ENCODE data around the gene UBE2L3. TPM values are rescaled to one million over a fixed set of nuclear protein-coding genes. Genes with fewer than 3 reads are reported as not detected.

The UBE2L3 gene
- 60.6 to 77.4 TPM (median 62.9 TPM) in 5 replicates for total RNA-seq (2022; extraction: Qiagen RNA extraction)

DNA sequence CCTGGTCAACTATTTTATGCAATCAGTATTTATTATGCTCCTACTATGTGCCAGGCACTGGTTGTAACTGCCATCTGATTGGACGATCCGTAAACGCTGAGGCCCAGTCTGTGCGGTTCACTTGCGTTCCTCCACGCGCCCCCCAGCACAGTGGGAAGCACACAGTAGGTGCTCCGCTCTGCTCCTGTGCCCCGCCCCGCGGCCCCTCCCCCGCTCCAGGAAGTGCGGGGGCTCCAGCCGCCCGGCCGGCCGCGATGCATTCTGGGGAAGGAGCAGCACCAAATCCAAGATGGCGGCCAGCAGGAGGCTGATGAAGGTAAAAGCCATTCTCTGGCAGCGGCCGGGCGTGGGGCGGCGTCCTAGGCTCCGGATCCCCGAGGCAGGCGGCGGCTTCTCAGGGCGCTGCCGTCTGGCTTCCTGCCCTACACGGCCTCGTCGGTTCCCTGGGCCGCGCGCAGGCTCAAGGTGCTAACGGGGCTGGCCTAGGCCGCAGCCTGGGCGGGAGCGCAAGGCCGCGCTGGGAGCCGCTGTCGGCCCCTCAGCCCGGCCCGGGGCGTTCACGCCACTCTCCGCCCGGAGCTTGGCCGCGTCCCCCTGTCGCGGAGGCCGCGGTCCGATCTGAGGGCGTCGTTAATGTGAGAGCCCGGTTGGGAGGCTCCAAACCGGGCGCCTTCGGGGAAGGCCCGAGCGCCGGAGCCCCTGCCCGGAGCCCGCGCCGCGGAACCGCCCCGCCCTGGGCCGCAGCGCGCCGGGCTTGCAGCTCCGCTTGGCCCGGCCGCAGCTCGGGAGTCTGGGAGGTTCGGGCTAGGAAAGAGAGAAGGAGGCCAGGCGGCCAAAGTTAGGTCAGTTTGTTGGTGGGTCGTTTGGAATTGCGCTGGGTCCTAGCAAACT is at the start of gene UBE2L3:
UBE2L3 (plus strand) TSS at position 259 of the 891 bp plus-strand sequence; CDS start at position 290, 31 bp downstream.

DNA sequence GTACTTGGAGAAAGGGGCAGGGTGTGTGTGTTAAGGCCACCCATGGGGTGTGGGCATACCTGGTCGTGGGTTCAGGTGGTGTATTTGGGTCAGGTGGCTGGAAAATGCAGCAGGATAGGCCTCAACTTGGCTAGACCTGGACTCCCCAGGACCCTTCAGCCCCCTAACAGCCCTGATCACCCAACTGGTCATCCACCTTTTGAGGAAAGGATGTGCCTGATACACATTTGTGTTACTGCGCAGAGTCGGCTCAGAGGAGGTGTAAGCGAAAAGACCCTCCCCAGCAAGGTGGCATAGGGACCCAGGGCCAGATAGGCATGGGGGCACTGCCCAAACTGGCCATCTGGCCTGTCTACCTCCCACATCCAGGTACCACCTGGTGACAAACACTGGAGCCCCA is 16.2 kb upstream of the UBE2L3 start, which contains the start of gene RIMBP3C:
RIMBP3C (minus strand) TSS at position 101 of the 400 bp plus-strand sequence. CDS start 485 bp downstream, outside the sequence.

DNA sequence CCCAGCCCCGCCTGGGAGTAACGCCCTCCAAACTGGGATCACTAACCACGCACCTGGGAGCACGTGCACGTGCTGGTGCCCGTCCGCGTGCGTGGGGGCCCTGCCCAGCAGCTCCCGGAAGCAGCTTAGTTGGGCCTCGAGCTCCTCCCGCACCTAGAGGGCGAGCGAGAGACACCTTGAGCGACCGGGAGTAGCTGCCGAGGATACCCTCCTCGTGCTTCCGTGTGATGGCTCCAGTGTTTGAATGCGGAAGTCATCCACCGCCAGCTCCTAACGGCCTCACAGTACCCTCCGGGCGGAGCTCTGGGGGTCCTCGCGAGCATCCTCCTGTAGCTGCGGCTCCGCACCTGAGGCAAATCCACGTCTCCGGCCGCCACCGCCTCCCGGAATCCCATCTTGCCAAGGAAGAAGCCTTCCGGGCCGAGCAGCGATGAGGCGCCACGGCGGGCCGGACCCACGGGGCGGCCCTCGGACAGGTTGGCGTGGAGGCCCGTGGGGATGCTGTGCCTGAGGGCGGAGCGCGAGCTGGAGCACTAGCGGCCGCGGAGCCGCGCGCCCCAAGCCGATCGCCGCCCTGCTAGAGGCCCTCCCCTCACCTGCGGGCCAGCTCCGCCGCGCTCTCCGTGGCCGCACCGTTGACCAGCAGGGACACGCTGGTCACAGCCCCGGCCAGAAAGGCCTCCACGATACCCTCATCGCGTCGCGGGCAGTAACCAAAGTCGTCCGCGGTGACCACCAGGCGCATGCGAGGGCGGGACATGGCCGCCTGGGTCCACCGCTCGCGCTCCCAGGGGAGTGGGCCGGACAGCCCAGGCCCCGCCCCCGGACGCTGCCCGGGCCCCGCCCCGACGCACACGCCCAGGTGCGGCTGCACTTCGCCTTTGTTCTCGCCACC is 62.0 kb downstream of the UBE2L3 start, which contains the start of gene YDJC:
YDJC (minus strand) TSS at position 768 of the 895 bp plus-strand sequence; CDS start at position 760, 8 bp downstream.

DNA sequence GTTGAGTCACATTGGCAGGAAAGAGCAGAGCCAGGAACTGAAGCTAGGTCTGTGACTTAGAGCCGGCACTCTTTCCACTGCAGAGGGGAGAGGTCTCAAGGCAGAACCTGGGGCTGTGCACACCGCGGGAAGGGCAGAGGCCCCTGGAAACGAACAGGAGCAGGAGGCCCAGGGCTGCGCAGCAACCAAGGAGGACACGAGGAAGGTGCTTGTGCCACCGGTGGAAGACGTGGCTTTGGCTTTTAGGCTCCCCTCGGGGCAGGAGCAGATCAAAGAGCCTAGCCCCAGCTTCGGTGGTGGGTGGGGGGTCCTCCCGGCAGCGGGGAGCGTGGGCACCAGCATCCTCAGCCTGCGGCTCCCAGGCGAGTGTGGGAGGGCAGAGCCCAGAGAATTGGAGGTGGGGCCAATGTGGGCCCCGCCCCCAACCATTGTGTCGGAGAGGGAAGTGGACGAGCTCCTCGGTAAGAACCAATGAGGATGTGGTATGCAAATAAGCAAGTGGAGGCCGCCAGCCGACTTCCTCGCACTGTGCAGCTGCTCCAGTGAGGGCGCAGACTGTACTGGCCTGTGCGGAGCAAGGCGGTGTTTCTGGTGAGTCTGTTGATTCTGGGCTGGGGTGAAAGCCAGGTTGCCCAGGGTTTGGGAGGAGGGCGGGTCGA is 64.9 kb downstream of the UBE2L3 start, which contains the start of gene CCDC116:
CCDC116 (plus strand) TSS at position 524 of the 659 bp plus-strand sequence. CDS start 422 bp downstream, outside the sequence.

DNA sequence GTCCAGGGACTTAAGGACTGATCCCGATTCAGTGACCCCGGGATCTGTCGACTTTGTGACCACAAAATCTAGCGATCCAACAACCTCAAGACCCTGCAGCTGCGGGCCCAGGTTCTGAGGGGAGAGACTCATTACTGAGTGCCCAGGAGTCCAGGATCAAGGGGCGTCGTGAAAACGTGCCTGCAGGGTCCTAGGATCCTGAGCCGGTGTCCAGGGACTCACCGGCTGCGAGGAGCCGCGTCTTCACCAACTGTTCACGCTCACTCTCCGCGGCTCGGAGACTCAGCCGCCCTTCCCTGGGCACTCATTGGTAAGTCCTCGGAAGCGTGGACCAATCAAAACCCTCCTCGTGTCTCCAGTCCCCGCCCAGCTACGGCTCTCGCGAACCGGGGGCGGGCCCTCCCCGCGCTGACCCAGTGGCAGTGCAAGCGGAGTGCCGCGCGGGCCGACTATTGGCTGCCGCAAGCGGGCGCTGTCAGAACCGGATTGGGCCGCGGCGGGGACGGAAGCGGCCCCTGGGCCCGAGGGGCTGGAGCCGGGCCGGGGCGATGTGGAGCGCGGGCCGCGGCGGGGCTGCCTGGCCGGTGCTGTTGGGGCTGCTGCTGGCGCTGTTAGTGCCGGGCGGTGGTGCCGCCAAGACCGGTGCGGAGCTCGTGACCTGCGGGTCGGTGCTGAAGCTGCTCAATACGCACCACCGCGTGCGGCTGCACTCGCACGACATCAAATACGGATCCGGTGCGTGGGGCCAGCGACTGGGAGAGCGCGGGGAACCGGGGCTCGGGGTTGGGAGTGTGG is 74.5 kb downstream of the UBE2L3 start, which contains the start of gene SDF2L1:
SDF2L1 (plus strand) TSS at position 514 of the 795 bp plus-strand sequence; CDS start at position 549, 35 bp downstream.

Other genes with a start within 250 kb of the UBE2L3 start
- gene RIMBP3B, start 184.0 kb upstream of the UBE2L3 start, total RNA-seq (2022; extraction: Qiagen RNA extraction), result 0.26 to 0.71 TPM (median 0.35 TPM) in 5 replicates
- 2.3 to 3.2 TPM (median 2.9 TPM) in 5 replicates for gene HIC2, start 150.3 kb upstream of the UBE2L3 start, total RNA-seq (2022; extraction: Qiagen RNA extraction)
- 0.37 to 1.4 TPM (median 0.79 TPM) in 5 replicates for gene TMEM191C, start 100.3 kb upstream of the UBE2L3 start, total RNA-seq (2022; extraction: Qiagen RNA extraction)
- gene RIMBP3C, start 16.3 kb upstream of the UBE2L3 start, total RNA-seq (2022; extraction: Qiagen RNA extraction), result 0.13 to 0.22 TPM (median 0.15 TPM) in 4 of 5 replicates, not detected in the other
- 32.3 to 59.5 TPM (median 54.4 TPM) in 5 replicates for gene YDJC, start 62.3 kb downstream of the UBE2L3 start, total RNA-seq (2022; extraction: Qiagen RNA extraction)
- 0.06 to 0.13 TPM (median 0.06 TPM) in 3 of 5 replicates, not detected in the others for gene CCDC116, start 65.0 kb downstream of the UBE2L3 start, total RNA-seq (2022; extraction: Qiagen RNA extraction)
- gene SDF2L1, start 74.6 kb downstream of the UBE2L3 start, total RNA-seq (2022; extraction: Qiagen RNA extraction), result 34.5 to 58.0 TPM (median 53.9 TPM) in 5 replicates
- gene PPIL2, start 98.3 kb downstream of the UBE2L3 start, total RNA-seq (2022; extraction: Qiagen RNA extraction), result 16.3 to 20.9 TPM (median 19.7 TPM) in 5 replicates
- 0.06 to 0.39 TPM (median 0.24 TPM) in 5 replicates for gene YPEL1, start 168.1 kb downstream of the UBE2L3 start, total RNA-seq (2022; extraction: Qiagen RNA extraction)

All from A549 treated with Mapracorat at 1 μM for 4 hours (cell line).